Colon (tissue), 2 donors: ENCODE data around the gene RAB6A.
"Not testable (repeated sequence)": the region's sequence is repeated elsewhere in the genome, so short reads cannot be mapped to it uniquely, and the experiment has no call there.

Experiments used
- FAIRE-seq: peaks from 2 replicates; lab custom pipeline; 2012; peaks lifted over from hg19 to GRCh38; lab: Jason Lieb, UNC
- donor health status: control.
- donor health status: control.

Gene RAB6A

DNA sequence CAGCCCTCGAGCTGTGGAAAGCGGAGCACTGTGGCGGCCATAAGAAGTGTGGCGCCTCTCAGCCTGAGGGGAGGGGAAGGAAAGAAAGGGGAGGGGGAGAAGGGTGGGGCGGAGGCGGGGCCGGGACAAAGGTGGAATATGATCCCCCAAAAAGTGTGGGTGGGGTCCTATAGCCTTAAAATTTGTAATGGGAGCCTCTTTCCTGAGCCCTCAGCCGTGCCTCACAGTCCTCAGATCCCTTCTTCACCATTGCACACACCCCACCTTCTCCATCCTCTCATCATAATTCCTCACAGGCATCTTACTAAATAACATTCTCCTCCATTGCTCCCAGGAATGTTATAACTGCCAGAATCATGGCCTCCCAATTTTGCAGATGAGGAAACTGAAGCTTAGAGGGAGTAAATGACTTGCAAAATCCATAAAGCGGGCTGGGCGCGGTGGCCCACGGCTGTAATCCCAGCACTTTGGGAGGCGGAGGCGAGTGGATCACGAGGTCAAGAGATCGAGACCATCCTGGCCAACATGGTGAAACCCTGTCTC lies 600 bp upstream of the RAB6A start:
- no peak for FAIRE-seq

GRCh38 chr11:73760135-73760678 lies 667 bp downstream of the RAB6A start:
- FAIRE-seq, result no peak

DNA sequence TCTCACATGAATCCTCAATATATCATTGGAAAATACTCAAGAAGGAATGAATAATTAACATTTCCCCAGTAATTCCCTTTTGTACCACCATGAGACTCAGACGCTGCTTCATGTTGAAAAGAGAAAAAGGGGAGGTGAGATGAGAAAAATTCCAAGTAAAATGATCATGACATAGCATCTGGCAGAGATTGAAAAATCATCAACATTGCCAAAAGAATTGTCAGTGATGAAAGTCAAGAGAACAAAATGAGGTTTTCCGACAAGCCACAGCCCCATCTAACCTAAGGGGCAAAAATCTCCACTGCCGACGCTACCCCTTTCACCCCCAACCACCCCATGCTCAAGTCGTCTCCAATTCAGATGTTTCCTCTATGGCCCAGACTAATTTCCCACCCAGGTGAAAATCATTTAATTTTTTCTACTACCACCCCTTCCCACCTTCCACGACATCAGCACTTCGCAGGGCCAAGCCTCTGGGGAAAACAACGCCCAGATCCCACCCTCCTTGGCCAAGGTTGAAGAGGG lies 1.2 kb downstream of the RAB6A start:
- FAIRE-seq, result no peak

GRCh38 chr11:73758451-73758850 lies 2.4 kb downstream of the RAB6A start:
- no peak for FAIRE-seq

DNA sequence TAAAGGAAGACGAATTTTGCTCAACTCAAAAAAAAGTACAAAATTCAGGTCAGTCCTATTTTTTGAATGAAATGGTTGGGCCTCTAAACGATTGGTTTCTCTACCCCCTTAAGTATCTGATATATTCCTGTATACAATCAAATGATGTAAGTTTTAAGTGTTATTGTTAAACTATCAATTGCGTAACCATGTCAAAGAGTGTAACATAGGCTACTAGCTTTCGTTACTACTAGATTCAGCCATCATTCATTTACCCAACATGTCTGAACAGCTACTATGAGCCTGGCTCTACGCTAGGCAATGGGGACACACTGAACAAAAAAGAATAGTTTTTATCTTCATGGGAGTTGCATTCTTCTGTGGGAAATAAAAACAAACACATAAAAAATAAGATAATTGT lies 3.3 kb downstream of the RAB6A start:
- FAIRE-seq, result no peak

- FAIRE-seq, result no peak
Observed at GRCh38 chr11:73755670-73756069, 5.2 kb downstream of the RAB6A start.

DNA sequence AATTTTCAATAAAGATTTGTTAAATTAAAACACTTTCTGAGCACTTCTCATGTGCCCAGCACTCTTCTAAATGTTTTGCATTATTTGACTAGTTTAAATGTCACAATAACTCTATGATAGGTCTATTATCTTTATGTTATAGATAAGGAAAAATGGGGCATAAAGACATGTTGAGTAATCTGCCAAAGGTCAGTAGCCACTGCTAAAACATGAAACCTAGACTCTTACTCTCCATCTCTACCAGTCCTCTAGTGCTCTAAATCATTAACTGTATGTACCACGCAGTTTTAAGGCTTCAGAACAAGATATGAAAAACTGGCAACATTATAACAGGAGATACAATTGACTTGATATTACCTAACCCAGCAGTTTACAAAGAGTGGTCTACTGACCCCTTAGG lies 6.9 kb downstream of the RAB6A start:
- FAIRE-seq, result no peak

- FAIRE-seq, result no peak
Observed at GRCh38 chr11:73752903-73753302, 8.0 kb downstream of the RAB6A start.

DNA sequence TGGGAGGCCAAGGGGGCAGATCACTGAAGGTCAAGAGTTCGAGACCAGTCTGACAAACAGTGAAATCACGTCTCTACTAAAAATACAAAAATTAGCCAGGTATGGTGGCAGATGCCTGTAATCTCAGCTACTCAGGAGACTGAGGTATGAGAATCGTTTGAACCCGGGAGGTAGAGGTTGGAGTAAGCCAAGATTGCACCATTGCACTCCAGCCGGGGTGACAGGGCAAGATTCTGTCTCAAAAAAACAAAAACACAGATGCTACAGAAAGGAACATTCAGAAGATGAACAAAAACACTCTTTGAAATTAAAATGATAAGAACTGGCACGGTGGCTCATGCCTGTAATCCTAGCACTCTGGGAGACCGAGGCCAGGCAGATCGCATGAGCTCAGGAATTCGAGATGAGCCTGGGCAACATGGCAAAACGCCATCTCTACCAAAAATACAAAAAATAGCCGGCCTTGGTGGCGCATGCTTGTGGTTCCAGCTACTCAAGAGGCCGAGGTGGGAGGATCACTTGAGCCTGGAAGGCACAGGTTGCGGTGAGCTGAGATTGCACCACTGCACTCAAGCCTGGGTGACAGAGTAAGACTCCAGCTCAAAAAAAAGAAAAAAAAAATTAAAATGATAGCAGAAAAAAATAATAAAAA lies 8.5 kb downstream of the RAB6A start:
- no peak for FAIRE-seq

DNA sequence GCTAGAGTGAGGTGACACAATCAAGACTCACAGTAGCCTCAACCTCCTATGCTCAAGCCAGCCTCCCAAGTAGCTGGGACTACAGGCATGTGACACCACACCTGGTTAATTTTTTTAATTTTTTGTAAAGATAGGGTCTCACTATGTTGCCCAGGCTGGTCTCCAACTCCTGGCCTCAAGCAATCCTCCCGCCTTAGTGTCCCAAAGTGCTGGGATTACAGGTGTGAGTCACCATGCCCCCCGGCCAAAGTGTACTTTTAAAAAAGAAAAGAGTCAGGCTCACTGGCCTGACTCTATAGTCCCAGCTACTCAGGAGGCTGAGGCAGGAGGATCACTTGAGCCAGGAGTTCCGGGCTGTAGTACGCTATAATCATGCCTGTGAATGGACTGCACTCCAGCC lies 10.0 kb downstream of the RAB6A start:
- not testable (repeated sequence) for FAIRE-seq

DNA sequence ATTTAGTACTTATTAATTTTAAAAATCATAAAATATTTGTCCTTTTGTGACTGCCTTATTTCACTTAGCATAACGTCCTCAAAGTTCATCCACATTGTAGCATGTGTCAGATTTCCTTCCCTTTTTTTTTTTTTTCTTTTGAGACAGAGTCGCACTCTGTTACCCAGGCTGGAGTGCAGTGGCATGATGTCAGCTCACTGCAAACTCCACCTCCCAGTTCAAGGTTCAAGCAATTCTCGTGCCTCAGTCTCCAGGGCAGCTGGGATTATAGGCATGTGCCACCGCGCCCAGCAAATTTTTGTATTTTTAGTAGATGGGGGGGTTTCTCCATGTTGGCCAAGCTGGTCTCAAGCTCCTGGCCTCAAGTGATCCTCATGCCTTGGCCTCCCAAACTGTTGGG lies 10.6 kb downstream of the RAB6A start:
- FAIRE-seq, result no peak

GRCh38 chr11:73749118-73749517 lies 11.8 kb downstream of the RAB6A start:
- FAIRE-seq, result no peak

DNA sequence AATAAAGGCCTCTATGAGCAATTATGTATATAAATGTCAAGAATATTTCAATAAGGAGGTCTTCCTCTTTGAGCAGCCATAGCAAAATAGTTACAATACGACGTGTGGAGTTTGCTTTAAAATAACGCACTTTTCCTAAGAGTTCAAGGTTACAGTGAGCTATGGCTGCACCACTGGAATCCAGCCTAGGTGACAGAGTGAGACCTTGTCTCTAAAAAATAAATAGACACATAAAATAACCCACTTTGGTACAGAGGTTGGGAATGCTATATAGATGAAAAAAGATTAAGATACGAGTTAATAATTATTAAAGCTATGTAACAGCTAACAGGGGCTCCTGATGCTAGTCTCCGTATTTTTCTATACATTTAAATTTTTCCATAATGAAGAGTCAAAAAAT lies 12.6 kb downstream of the RAB6A start:
- no peak for FAIRE-seq

DNA sequence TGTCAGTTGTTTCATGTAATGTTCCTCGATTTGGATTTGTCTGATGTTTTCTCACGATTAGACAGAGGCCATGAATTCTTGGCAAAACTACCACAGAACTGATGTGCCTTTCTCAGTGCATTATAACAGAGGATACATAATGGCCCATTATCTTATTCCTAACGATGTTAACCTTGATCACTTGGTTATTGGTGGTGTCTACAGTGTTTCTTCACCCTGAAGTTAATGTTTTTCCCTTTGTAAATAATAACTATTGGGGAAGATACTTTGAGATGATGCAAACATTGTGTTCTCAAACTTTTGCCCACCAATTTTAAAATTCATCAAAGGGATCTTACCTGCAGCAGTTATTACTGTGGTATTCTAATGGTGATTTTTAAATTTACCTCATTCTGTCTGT lies 13.1 kb downstream of the RAB6A start:
- no peak for FAIRE-seq

DNA sequence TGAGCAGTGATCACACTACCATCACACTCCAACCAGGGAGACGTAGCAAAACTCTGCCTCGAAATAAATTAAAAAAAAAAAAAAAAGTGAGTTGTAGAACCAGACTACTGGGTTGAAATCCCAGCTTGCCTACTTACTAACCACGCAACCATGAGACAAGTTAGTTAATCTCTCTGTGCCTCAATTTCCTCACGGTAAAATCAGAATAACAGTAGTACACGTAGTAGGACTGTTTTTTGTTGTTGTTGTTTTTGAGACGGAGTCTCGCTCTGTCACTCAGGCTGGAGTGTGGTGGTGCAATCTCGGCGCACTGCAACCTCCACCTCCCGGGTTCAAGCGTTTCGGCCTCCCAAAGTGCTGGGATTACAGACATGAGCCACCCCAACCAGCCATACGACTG lies 14.2 kb downstream of the RAB6A start:
- no peak for FAIRE-seq

DNA sequence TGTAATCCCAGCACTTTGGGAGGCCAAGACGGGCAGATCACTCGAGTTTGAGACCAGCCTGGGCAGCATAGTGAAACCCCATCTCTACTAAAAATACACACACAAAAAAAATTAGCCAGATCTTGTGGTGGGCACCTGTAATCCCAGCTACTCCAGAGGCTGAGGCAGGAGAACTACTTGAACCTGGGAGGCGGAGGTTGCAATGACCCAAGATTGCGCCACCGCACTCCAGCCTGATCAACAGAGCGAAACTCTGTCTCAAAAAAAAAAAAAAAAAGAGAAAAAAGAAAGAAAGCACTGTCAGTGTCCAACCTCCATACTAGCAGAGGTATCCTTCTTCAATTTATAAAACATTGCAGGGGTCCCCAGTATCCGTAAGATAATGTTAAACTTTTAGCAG lies 17.8 kb downstream of the RAB6A start:
- FAIRE-seq, result no peak

GRCh38 chr11:73735959-73736358 lies 24.9 kb downstream of the RAB6A start:
- FAIRE-seq, result not testable (repeated sequence)

- FAIRE-seq, result no peak
Observed at GRCh38 chr11:73734993-73735392, 25.9 kb downstream of the RAB6A start.

DNA sequence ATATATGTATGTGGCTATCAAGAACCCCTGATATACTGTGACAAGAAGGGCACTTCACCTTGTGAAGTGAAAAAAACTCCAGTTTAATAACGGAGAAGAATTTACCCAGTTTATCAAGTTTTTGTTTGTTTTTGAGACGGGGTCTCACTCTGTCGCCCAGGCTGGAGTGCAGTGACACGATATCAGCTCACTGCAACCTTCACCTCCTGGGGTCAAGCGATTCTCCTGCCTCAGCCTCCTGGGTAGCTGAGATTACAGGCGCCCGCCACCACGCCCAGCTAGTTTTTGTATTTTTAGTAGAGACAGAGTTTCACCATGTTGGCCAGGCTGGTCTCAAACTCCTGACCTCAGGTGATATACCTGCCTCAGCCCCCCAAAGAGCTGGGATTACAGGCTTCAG lies 26.9 kb downstream of the RAB6A start:
- not testable (repeated sequence) for FAIRE-seq

GRCh38 chr11:73732936-73733335 lies 27.9 kb downstream of the RAB6A start:
- not testable (repeated sequence) for FAIRE-seq

DNA sequence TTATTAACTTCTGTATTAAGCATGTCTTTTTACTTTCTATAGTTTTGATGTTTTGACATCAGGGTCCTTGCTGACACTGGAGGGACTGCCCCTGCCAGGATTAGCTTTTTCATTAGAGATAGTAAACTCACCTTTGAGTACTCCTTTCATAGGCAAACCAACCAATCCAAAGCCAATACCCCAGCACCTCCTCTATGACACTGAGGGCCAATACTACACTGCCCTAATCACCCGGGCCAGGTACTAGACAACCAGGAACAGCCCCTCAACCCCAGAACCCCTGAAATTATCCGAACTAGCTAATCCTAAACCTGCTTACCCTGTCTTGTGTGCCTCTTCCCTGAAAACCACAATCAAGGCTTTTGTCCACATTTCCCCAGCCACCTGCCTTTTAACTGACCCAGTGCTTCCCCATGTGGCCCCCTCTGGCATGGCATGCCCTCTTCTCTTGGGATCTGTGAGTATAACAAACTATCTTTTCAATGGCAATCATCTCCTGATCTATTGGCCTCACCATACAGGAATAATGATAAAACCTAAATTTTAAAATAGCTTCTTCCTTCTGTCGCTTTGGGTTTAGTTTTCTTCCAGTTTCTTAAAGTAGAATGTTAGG lies 31.2 kb downstream of the RAB6A start:
- no peak for FAIRE-seq

DNA sequence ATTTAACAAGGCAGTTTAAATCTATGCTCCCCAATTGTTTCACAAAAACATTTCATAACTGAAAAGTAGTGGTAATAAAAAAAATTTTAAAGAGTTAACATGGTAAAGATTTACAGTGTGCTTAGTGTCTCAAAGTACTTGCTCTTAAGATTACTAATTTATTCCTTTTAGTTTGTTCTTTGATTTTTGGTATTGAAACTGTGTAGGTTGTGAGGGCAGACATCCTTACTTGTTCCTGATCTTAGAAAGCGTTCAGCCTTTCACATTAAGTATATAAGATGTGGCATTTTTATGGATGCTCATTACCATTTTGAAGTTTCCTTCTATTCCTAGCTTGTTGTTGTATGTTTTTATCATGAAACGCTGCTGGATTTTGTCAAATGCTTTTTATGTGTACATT lies 32.9 kb downstream of the RAB6A start:
- FAIRE-seq, result no peak

GRCh38 chr11:73726825-73727224 lies 34.0 kb downstream of the RAB6A start:
- no peak for FAIRE-seq

GRCh38 chr11:73717136-73717535 lies 43.7 kb downstream of the RAB6A start:
- FAIRE-seq, result no peak
